ENCODE measurements around the gene ERAP2. TPM values are rescaled to one million over a fixed set of nuclear protein-coding genes. Genes with fewer than 3 reads are reported as not detected.

The ERAP2 gene
- total and polyA plus RNA-seq, 2 of the 13 experiments (the other 11 are each of a cell fraction or from before 2014, with no cell fraction given), result 12.8 to 16.6 TPM

- TF ChIP-seq TAF15 (IDR thresholded peaks at IDR 0.05; ENCODE audit: low read depth, low read length, poor library complexity, severe bottlenecking), result no peak
- TF ChIP-seq ZNF652 (CRISPR knock-in tag; IDR thresholded peaks at IDR 0.05; ENCODE audit: borderline replicate concordance, low read depth), result no peak
- TF ChIP-seq NCOR1 (IDR thresholded peaks at IDR 0.05; ENCODE audit: borderline replicate concordance, low read length), result no peak
- no peak for TF ChIP-seq LCORL (IDR thresholded peaks at IDR 0.05)
- TF ChIP-seq LCORL (CRISPR knock-in tag; IDR thresholded peaks at IDR 0.05), result no peak
- TF ChIP-seq MYPOP (CRISPR knock-in tag; IDR thresholded peaks at IDR 0.05), result no peak
- TF ChIP-seq FOSL1 (CRISPR knock-in tag; IDR thresholded peaks at IDR 0.05; ENCODE audit: borderline replicate concordance), result no peak
- TF ChIP-seq PLSCR1 (CRISPR knock-in tag; IDR thresholded peaks at IDR 0.05; ENCODE audit: borderline replicate concordance), result no peak
- peak; percentile 63 for TF ChIP-seq PAXIP1 (CRISPR knock-in tag; conservative IDR thresholded peaks at IDR 0.05)
- no peak for TF ChIP-seq GZF1 (CRISPR knock-in tag; IDR thresholded peaks at IDR 0.05)
- no peak for TF ChIP-seq MXI1 (IDR thresholded peaks at IDR 0.05; ENCODE audit: borderline replicate concordance, low read depth, low read length)
- no peak for TF ChIP-seq MEIS1 (CRISPR knock-in tag; IDR thresholded peaks at IDR 0.05; ENCODE audit: borderline replicate concordance)
- no peak for TF ChIP-seq ZNF512B (CRISPR knock-in tag; IDR thresholded peaks at IDR 0.05; ENCODE audit: borderline replicate concordance)
- no peak for TF ChIP-seq ARID2 (CRISPR knock-in tag; IDR thresholded peaks at IDR 0.05; ENCODE audit: borderline replicate concordance)
- TF ChIP-seq NFATC3 (CRISPR knock-in tag; IDR thresholded peaks at IDR 0.05), result no peak
- no peak for TF ChIP-seq ZNF781 (CRISPR knock-in tag; IDR thresholded peaks at IDR 0.05; ENCODE audit: borderline replicate concordance, not compliant biosample characterization)
- no peak for TF ChIP-seq ZNF136 (CRISPR knock-in tag; IDR thresholded peaks at IDR 0.05; ENCODE audit: low read depth)
- peak; percentile 35; the same call in 1 of the 2 replicates for TF ChIP-seq PHF21A (CRISPR knock-in tag; IDR thresholded peaks at IDR 0.05)
- TF ChIP-seq ZNF441 (CRISPR knock-in tag; IDR thresholded peaks at IDR 0.05; ENCODE audit: borderline replicate concordance), result 0 out of 2 replicates have a peak, but pooled peaks have one; percentile 10
- peak; percentile 35; the same call in 1 of the 2 replicates for TF ChIP-seq NR2F2 (IDR thresholded peaks at IDR 0.05; ENCODE audit: borderline replicate concordance, low read depth)
- TF ChIP-seq NR2C2 (CRISPR knock-in tag; IDR thresholded peaks at IDR 0.05; ENCODE audit: borderline replicate concordance), result no peak
Observed at GRCh38 chr5:96875791-96876291, 459 bp upstream of the ERAP2 start (continued).

All from HepG2 (cell line).